Hematopoietic multipotent progenitor cell treated with erythropoietin and hydrocortisone succinate and interleukin-3 and kit ligand, for 17 days (in vitro differentiated cells): Measurements from ENCODE around the gene PSMA3.
"Not testable (repeated sequence)": the region's sequence is repeated elsewhere in the genome, so short reads cannot be mapped to it uniquely, and the experiment has no call there.

Source experiments
- DNase-seq: peaks from one replicate; pipeline ENCODE4 v3.0.0-alpha.2; 2015; ENCODE audit warnings: low spot score

PSMA3 gene

GRCh38 chr14:58244556-58245387 lies at the start of gene PSMA3:
Gene PSMA3 (plus strand): TSS chr14:58244843. CDS start chr14:58244921, 78 bp downstream.
- peak; percentile 98 for DNase-seq

- no peak for DNase-seq
These were observed 48.4 kb upstream of the PSMA3 start for GRCh38 chr14:58196198-58196597.

GRCh38 chr14:58198086-58198485 lies 46.6 kb upstream of the PSMA3 start:
- no peak for DNase-seq

- DNase-seq, result peak; percentile 91
These were observed 44.7 kb upstream of the PSMA3 start, which contains the start of gene ACTR10 for GRCh38 chr14:58199726-58200479. Gene ACTR10 (plus strand): TSS chr14:58200149. CDS start chr14:58200218, 69 bp downstream.

GRCh38 chr14:58200480-58200841 lies 44.2 kb upstream of the PSMA3 start:
- no peak for DNase-seq

GRCh38 chr14:58200846-58201245 lies 43.8 kb upstream of the PSMA3 start:
- DNase-seq, result peak; percentile 44

- DNase-seq, result no peak
These were observed 31.5 kb upstream of the PSMA3 start for GRCh38 chr14:58213176-58213575.

GRCh38 chr14:58215191-58215914 lies 29.3 kb upstream of the PSMA3 start:
- no peak for DNase-seq

GRCh38 chr14:58216544-58216943 lies 28.1 kb upstream of the PSMA3 start:
- no peak for DNase-seq

- no peak for DNase-seq
These were observed 17.4 kb upstream of the PSMA3 start for GRCh38 chr14:58227096-58227819.

- peak; percentile 17 for DNase-seq
These were observed 6.1 kb upstream of the PSMA3 start for GRCh38 chr14:58238252-58239243.

- DNase-seq, result peak; percentile 90
These were observed 5.1 kb upstream of the PSMA3 start for GRCh38 chr14:58239244-58240195.

GRCh38 chr14:58243790-58244555 lies 670 bp upstream of the PSMA3 start:
- no peak for DNase-seq

- no peak for DNase-seq
These were observed 919 bp downstream of the PSMA3 start for GRCh38 chr14:58245562-58245961.

- no peak for DNase-seq
These were observed 5.0 kb downstream of the PSMA3 start for GRCh38 chr14:58249611-58250010.

- no peak for DNase-seq
These were observed 13.5 kb downstream of the PSMA3 start for GRCh38 chr14:58258156-58258555.

GRCh38 chr14:58262005-58262404 lies 17.4 kb downstream of the PSMA3 start:
- not testable (repeated sequence) for DNase-seq

- DNase-seq, result no peak
These were observed 20.8 kb downstream of the PSMA3 start for GRCh38 chr14:58265401-58265800.

GRCh38 chr14:58270628-58271027 lies 26.0 kb downstream of the PSMA3 start:
- DNase-seq, result no peak
